GM19099 (cell line): ENCODE measurements around the gene SH3BP5L.

ENCODE experiments used
- POLR2A ChIP-seq: IDR thresholded peaks from 3 replicates; pipeline ENCODE4 v1.6.1; 2011; ENCODE audit warnings: low read depth; ENCODE audit not compliant: insufficient read length; ENCODE audit errors: extremely low read depth

The SH3BP5L gene

DNA sequence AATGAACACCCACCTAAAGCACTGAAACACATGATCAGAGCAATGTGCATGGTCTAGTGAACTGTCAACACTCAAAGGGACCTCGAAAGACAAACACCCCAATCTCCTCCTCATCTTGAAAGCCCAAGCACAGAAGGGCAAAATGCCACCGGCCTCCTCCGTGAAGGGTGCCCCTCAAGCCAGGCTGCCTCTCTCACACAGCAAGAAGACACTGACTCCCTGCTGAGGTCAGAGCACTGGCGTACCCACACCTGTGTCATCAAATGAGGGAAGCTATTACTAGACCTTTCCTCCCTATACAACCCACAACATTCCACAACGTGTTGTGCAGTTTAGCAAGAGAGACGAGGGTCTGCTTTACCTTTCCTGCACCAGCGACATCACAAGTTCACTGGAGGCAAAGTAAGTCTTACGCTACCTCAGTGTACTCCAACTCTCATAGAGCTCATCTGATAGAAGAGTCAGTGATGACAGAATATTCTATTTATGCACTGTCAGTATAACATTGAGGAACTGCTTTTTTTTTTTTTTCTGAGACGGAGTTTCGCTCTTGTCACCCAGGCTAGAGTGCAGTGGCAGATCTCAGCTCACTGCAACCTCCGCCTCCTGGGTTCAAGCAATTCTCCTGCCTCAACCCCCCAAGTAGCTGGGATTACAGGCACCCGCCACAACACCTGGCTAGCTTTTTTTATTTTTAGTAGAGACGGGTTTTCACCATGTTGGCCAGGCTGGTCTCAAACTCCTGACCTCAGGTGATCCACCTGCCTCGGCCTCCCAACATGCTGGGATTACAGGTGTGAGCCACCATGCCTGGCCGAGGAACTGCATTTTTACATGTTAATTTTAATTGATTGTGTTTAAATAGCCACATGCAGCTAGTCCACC is 3.3 kb downstream of the SH3BP5L start:
- no peak for TF ChIP-seq POLR2A

GRCh38 chr1:248821641-248822040 is 4.1 kb downstream of the SH3BP5L start:
- TF ChIP-seq POLR2A: no peak

GRCh38 chr1:248821101-248821500 is 4.6 kb downstream of the SH3BP5L start:
- no peak for TF ChIP-seq POLR2A

GRCh38 chr1:248820041-248820585 is 5.6 kb downstream of the SH3BP5L start:
- no peak for TF ChIP-seq POLR2A

DNA sequence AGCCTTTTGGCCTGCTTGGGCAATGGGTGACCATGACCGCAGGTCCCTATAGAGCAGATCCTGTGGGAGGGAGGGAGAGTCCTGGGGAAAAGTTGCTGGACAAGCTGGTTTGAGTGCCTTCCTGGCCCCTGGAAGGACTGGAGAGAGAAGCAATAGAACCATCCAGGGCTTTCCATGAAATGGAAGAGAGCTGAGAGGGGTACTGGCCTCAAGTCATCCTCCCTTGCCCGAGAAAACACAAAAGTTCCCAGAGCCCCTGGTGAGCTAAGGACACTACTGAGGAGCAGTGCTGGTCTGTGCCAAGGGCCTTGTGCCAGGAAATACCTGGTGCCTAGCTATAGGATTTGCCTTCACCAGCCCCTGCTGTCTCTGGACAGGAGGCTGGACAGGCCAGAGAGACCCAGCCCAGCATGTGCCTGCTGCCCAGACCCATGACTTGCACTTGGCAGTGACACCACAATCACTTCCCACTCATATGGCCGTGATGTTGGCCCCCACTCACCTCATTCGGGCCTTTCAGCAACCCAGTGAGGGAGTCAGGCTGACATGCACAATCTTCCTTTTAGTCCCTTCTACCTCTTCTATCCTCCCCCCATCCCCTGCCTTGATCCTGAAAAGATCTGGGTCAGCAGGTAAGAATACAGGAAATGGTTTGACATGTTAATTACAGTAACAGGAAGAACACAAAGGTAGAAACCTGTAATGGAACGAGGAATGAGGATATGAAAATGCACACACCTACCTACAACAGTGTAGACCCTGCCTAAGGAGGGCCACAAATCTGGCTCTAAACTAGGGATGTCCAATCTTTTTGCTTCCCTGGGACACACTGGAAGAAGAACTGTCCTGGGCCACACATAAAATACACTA is 7.0 kb downstream of the SH3BP5L start:
- no peak for TF ChIP-seq POLR2A

DNA sequence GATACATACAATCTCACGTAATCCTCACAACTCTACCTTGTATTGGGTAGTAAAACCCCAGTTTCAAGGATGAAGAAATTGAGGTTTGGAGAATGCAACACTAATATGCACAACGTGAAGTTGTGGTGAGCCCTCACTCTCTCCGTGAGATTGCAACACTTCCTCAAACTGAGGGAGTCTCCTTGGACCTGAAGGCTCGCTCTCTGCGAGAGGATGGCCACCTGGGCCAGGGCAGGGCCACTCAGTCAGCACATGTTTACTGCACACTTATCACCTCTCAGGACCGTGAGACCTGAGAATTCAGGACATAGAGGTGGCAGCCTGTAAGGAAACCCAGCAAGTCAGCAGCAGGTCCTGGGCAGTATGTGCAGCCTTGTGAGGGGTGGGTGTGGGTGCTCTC is 8.7 kb downstream of the SH3BP5L start:
- TF ChIP-seq POLR2A: no peak

GRCh38 chr1:248816042-248816851 is 9.5 kb downstream of the SH3BP5L start:
- no peak for TF ChIP-seq POLR2A

GRCh38 chr1:248815407-248816034 is 10.2 kb downstream of the SH3BP5L start:
- no peak for TF ChIP-seq POLR2A

- no peak for TF ChIP-seq POLR2A
Measured at GRCh38 chr1:248814351-248814750, 11.4 kb downstream of the SH3BP5L start.

DNA sequence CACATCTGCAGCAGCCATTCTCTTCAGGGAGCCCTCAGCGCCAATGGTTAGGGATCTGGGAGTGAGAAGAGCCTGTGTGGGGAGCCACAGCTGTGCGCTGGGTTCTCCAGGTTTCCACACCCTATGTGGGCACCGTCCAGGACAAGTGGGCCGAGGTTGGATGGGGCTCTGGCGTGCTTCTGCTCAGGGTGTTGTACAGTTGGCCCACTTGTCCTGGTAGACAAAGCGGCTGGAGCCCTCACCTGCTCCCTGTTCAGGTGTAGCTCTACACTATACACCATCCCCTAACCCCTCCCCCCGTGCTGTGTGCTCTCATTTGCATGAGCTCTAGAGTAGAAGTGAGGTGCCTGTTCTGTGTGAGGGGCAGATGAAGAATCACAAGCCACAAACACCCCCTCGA is 12.2 kb downstream of the SH3BP5L start:
- TF ChIP-seq POLR2A: no peak

- TF ChIP-seq POLR2A: no peak
Measured at GRCh38 chr1:248812736-248813425, 12.8 kb downstream of the SH3BP5L start.

DNA sequence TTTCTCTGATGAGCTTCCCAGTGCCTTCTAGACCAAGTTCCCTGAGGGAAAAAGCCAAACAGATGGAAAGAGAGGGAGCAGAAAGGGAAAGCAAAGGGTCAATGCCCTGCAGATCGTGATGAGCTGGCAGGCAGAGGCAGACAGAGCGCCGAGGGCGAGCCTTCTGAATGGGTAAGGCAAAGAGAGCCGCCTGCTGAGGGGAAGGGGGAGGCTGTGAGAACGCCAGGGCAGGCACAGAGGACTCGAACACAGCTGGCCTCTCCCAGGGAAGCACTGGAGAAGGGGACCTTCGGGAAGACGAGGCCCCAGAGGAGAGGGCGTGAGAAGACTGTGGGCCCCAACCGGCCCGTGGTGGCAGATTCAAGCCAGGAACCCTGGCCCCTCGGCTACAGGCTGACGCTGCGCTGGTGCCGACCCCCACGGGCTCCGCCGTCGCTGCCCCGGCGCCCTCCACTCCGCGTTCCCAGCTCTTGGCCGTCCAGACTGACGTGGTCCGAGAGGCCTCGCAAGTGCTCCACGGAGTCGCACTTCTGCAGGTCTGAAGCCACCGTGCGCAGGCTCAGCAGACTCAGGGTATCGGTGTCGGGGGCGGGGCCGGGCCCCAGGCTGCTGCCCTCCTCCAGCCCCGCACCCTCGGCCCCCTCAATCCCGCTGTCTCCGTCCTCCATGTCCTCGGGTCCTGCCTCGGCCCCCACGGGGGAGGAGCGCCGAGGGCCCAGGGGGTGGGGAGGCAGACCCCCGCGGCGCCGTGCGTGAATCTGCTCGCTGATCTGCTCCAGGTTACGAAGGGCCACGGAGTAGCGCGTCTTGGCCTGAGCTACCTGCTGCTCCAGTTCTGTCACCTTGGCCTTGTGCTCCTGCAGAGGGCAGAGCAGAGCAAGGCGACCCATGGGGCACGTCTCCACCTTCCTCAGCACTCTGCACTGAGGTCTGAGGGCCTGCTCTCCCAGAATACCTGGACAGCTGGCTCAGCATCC is 13.9 kb downstream of the SH3BP5L start:
- TF ChIP-seq POLR2A: no peak

- no peak for TF ChIP-seq POLR2A
Measured at GRCh38 chr1:248810727-248811513, 14.8 kb downstream of the SH3BP5L start.
